GM20431 (cell line): ENCODE data around the gene NBPF3.

Source experiments
- in situ Hi-C: fragments of 300-500 bp; cut with MseI, MboI; formaldehyde crosslinking; loops from one replicate; pipeline ENCODE4 v1.15.0; 2020; ENCODE audit warnings: low sequenced_read_pairs; ENCODE audit not compliant: unreplicated experiment

NBPF3 gene

DNA sequence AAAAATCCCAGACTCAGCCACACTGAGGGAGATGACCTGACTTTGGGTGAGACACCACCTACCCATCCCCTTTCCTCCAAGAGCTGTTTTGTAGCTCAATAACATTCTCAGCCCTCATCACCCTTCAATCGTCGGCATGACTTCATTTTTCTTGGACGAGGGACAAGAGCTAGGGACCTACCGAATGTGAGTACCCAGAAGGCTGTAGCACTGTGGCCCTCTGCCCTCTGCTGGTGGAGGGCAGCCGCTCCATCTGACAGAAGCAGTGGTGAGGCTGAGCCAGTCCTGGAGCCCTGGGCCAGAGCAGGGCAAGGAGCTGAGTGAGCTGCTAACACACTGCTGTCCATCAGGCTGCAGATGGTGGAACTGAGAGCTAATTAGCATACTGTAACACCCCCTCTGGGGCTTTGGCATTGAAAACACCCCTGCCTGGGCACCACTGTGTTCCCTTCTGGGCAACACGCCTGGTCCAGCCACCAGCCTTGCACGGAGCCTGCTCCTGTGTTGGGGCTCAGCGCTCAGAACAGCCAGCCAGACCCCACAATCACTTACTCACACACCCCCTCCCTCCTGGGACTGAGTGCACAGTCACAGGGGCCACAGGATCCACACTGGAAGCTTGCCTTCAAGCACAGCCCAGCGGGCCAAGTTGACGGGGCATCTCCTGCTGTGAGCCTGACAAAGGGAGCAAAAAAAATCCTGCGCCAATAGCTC lies 51.0 kb downstream of the NBPF3 start:
- in situ Hi-C loops, result no loop called here

DNA sequence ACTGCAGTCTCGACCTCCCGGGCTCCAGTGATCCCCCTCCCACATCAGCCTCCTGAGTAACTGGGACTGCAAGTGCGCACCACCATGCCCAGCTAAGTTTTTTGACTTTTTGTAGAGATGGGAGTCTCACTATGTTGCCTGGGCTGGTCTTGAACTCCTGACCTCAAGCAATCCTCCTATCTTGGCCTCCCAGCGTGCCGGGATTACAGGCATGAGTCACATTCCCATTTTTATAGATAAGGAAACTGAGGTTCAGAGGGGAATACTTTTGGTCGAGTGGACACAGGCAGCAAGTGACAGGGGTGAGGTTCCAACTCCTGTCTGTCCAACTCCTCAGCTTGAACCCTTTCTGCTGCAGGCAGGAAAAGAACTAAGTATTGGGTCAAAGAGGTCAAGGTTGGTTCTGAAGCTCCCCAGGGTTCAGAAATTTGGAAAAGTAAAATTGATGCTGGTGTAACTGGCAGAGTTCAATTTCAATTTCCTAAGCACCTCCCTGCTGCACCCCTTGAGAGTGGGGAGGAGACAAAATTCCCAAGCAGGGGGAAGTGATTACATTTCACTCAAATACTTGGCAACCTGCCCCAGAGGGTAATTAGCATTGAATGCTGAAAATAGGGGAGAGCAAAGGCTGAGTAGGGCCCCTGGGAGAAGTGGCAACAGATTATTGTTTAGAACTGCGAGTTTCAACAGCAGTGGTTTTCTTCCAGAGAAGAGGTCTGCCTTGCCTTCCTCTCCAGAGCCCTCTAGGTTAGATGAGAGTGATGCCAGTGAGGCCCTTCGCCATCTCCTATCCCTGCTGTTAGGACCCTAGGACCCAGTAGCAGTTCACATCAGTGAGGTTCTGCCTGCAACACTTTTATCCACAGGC lies 51.8 kb downstream of the NBPF3 start:
- in situ Hi-C loops, result no loop called here

DNA sequence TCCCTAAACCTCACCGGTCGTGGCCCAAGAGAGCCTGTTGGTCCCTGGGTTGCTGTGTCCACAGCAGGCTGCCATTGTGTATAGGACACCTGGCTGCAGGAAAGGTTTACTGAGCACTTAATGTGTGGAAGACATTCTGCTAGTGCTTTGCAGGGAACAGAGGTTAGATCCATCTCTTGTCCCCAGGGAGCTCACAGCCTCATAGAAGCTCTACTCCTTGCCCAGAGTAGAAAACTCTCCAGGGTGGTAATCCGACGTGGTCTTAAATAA lies 52.4 kb downstream of the NBPF3 start:
- in situ Hi-C loops, result no loop called here

DNA sequence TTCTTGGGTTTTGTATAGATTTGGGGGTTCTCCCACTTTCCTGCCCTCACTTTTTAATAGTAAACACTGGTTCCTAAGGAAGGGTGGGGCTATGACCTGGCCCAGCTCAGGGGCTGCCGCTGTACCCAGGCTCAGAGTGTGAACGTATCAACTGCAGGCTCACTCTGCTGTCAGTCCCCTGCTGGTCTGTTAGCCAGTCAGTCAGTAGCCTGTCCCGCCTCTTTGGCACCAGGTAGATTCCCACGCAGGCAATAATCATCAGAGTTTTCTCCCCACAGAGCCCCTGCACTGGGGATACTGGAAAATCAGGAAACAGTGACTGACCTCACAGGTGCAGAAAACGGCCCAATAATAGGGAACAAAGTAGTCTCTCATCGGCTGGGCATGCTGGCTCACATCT lies 54.3 kb downstream of the NBPF3 start:
- in situ Hi-C loops, result no loop called here

DNA sequence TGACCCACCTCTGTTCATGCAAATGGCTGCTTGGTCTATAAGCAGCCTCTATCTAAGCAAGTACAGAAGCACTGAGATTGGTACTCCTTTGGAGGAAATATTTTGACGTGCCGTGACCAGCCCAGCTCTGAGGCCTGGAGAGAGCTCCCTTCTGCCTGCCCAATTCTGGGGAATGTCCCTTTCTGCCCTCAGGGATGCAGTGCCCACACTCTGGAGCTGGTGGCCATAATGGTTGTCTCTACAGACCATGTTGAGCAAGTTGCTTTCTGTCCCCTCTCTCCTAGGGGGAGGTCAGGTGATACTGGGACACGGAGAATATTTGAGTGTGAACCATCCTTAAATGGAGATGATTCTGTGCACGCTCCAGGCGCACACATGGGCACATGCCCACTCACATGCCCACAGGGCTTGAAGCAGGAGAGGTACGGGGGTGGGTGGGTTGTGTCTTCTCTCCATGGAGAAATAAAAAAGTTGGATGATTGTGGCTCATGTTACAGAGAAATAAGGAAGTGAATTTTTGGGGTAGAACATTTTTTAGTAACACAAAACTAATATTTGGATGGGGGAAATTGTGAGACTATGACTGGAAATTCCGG lies 55.4 kb downstream of the NBPF3 start:
- in situ Hi-C loops, result no loop called here

GRCh38 chr1:21496063-21496462 lies 56.1 kb downstream of the NBPF3 start:
- in situ Hi-C loops, result no loop called here

DNA sequence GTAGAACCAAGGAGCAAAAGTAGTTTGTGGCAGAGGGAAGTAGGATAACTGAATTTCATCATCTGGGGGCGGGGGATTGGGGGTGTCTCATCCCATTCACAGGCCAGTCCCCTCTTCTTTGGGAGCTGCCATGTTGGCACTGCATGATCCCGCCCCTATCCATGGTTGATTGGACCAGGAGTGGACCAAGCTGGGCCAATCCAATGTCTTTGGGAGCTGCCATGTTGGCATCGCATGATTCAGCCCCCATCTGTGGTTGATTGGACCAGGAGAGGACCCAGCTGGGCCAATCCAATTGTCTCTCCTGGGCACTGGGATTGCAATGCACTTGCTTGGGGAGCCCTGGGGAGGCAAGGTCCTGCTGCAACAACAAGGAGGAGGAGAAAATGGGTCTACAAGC lies 56.9 kb downstream of the NBPF3 start:
- in situ Hi-C loops, result no loop called here

- in situ Hi-C loops, result no loop called here
Observed at GRCh38 chr1:21497466-21498061, 57.6 kb downstream of the NBPF3 start.

GRCh38 chr1:21499283-21499950 lies 59.5 kb downstream of the NBPF3 start:
- in situ Hi-C loops, result no loop called here

GRCh38 chr1:21503706-21504377 lies 63.9 kb downstream of the NBPF3 start:
- in situ Hi-C loops, result no loop called here

- in situ Hi-C loops, result no loop called here
Observed at GRCh38 chr1:21506804-21507203, 66.9 kb downstream of the NBPF3 start.

GRCh38 chr1:21507511-21508270 lies 67.8 kb downstream of the NBPF3 start:
- in situ Hi-C loops, result no loop called here

DNA sequence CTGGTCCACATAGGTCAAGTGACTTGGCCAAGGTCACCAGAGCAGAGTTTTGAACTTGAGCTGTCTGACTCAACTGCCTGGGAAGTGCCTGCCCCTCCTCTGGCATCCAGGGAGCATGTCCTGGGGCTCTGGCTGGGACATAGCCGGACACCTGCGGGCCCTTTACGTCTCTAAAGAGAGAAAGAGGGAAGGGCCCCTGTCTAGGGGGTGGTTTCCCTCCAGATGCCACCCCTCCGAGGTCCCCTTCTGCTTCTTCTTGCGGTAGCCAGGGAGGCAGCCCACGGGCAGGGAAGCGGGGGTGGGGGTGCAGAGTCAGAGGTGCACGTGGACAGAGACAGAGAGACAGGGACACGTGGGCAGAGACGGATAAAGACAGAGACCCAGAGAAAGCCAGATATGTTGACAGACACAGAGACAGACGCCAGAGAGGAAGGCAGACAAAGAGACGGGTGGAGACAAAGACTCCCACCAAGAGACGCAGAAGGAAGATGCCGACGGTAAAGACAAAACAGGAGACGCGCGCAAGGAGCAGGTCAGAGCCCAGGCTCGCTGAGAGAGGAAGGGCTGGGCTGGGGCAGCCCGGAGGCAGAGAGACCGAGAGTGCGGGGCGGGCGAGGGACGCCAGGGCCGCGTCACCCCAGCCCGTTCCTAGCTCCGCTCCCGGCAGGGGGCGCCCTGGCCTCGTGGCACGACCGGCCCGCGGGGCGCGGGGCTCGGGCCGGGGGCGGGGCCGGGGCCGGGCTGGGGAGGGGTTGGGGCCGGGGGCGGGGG lies 68.8 kb downstream of the NBPF3 start:
- in situ Hi-C loops, result no loop called here

- in situ Hi-C loops, result no loop called here
Observed at GRCh38 chr1:21509351-21510112, 69.6 kb downstream of the NBPF3 start, which contains the start of gene ALPL. TSS of gene ALPL (plus strand) at chr1:21509423. CDS start at chr1:21554082, 44,659 bp downstream.

DNA sequence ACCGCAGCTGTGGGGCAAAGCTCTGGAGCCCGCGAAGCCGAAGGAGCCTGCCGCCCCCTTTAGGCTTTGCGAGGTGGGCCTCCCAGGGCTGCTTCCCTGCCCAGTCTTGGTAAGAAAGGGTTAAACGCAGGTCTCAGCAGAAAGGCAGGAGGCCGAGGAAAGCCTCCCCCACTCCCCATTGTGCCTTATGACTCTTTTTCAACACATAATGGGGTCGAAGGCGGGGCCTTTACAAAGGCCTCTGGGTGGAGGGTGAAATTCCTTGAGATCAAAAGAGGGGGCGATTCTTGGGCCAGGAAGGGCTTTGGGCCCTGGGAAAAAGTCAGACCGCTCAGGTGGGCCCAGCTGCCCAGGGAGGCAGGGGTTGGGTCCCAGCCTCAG lies 70.2 kb downstream of the NBPF3 start:
- in situ Hi-C loops, result no loop called here

DNA sequence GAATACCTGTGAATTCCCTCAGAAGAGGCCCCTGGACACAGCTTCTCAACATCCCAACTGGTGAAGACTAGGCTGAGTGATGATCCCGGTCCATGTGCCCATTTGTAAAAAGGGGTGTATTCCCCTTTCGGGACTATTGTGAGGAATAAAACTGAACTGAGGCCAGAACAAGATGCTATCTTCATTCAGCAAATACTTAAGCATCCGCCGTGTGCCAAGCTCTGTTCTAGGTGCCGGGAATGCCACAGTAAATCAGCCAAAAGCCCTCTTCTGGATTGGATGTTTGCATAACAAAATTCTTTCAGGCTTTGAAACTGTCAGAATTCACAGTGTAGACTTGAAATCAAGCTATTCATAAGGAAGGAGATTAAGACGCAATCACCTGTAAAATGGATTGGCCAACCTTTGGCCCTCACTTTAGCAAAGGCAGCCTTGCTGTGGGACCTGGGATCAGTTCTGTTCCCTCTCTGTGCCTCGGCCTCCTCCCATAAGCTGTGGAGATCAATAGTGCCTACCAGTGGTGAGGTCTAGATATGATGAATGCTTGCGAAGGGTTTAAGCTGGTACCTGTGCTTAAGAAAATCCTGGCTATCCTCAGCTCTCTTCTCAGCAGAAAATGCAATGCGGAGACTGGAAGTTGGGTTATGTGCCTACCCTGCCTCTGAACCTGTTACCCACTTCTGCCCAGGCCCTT lies 71.1 kb downstream of the NBPF3 start:
- in situ Hi-C loops, result no loop called here
